ENCODE results near the gene TM9SF4. TPM values are rescaled to one million over a fixed set of nuclear protein-coding genes. Genes with fewer than 3 reads are reported as not detected.
"Not testable (repeated sequence)": the region's sequence is repeated elsewhere in the genome, so short reads cannot be mapped to it uniquely, and the experiment has no call there.

TM9SF4 gene
- polyA plus RNA-seq, 1 experiment, result 75.6 TPM

DNA sequence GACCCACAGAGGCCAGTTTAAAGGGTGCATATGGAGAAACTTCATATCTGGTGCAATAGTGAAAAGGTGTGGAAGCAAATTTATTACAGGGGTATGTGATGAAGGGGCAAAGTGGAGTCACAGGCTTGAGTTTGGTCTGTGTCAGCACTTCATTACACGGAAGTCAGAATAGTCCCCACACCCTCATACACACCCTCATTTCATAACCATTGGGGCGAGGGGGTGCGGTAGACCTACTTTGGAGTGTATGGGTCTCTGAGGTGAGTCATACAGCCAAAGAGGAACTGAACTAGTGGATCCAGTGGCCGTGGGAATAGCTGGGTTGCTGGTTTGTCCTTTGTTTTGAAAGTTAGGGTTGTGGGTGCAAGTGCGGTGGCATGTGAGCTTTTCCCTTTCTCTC is 3.3 kb downstream of the TM9SF4 start:
- TF ChIP-seq, protein P1, sequence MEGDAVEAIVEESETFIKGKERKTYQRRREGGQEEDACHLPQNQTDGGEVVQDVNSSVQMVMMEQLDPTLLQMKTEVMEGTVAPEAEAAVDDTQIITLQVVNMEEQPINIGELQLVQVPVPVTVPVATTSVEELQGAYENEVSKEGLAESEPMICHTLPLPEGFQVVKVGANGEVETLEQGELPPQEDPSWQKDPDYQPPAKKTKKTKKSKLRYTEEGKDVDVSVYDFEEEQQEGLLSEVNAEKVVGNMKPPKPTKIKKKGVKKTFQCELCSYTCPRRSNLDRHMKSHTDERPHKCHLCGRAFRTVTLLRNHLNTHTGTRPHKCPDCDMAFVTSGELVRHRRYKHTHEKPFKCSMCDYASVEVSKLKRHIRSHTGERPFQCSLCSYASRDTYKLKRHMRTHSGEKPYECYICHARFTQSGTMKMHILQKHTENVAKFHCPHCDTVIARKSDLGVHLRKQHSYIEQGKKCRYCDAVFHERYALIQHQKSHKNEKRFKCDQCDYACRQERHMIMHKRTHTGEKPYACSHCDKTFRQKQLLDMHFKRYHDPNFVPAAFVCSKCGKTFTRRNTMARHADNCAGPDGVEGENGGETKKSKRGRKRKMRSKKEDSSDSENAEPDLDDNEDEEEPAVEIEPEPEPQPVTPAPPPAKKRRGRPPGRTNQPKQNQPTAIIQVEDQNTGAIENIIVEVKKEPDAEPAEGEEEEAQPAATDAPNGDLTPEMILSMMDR (IDR thresholded peaks at IDR 0.05; ENCODE audit: low read depth, low read length), result no peak
- Histone ChIP-seq H3K27me3 (ENCODE audit: control insufficient read depth, insufficient read depth, low read length) (no peaks in the 10 kb centered on the region), H3K27ac (ENCODE audit: low read depth, low read length) (no peak overlapping the region), H3K4me3 (ENCODE audit: low read depth, low read length) (no peak overlapping the region), H3K9me3 (ENCODE audit: control insufficient read depth, insufficient read depth, low read length) (no peaks in the 10 kb centered on the region; the same call in 1 of the 2 replicates)
- POLR2A ChIA-PET, result no interaction called here
- CTCF ChIA-PET, result interaction anchor here (0.5 to 1.4 kb wide), 2 partner anchors 22 to 260 kb away, joined by 3 to 5 read pairs; no protein-coding TSS in a partner anchor
- no peak for DNase-seq (ENCODE audit: low read depth, low spot score)

GRCh38 chr20:32113591-32114260 is 4.2 kb downstream of the TM9SF4 start:
- Histone ChIP-seq H3K27ac (ENCODE audit: low read depth, low read length) (no peak overlapping the region), H3K9me3 (ENCODE audit: control insufficient read depth, insufficient read depth, low read length) (no peaks in the 10 kb centered on the region; the same call in 1 of the 2 replicates), H3K4me3 (ENCODE audit: low read depth, low read length) (no peak overlapping the region), H3K27me3 (ENCODE audit: control insufficient read depth, insufficient read depth, low read length) (no peaks in the 10 kb centered on the region)
- ChIA-PET CTCF (interaction anchor here (1.4 kb wide), 1 partner anchor 22 kb away, joined by 5 read pairs; no protein-coding TSS in a partner anchor), POLR2A (no interaction called here)
- TF ChIP-seq, protein P1 (IDR thresholded peaks at IDR 0.05; ENCODE audit: low read depth, low read length), result no peak
- DNase-seq (ENCODE audit: low read depth, low spot score), result no peak

DNA sequence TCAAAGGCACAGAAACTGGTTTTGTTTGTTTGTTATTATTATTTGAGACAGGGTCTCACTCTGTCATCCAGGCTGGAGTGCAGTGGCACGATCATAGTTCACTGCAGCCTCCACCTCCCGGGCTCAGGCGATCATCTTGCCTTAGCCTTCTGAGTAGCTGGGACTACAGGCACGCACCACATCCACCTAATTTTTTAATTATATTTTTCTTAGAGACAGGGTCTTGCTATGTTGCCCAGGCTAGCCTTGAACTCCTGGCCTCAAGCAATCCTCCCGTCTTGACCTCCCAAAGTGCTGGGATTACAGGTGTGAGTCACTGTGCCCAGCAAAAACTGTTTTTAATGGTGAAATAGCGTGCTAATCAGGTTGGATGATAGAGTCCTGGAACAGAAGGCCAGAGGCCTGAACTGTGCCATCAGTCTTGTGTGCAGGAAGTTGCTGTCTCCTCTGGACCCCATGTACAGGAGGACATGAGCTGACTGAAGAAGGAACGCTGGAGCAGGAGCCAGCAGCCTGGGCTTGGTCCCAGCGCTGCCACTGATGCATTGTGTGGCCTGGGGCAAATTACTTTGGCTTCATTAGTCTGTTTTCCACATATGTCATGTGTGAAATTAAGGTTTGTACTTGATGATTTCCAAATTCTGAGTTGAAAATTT is 4.9 kb downstream of the TM9SF4 start:
- ChIA-PET CTCF (no interaction called here), POLR2A (no interaction called here)
- no peaks in the 10 kb centered on the region; the same call in 1 of the 2 replicates for H3K9me3 ChIP-seq (ENCODE audit: control insufficient read depth, insufficient read depth, low read length)

GRCh38 chr20:32115211-32115767 is 5.8 kb downstream of the TM9SF4 start:
- Histone ChIP-seq H3K27me3 (ENCODE audit: control insufficient read depth, insufficient read depth, low read length) (no peaks in the 10 kb centered on the region), H3K27ac (ENCODE audit: low read depth, low read length) (no peak overlapping the region), H3K4me3 (ENCODE audit: low read depth, low read length) (no peak overlapping the region), H3K9me3 (ENCODE audit: control insufficient read depth, insufficient read depth, low read length) (no peaks in the 10 kb centered on the region)
- ChIA-PET CTCF (no interaction called here), POLR2A (no interaction called here)
- DNase-seq (ENCODE audit: low read depth, low spot score), result no peak
- TF ChIP-seq, protein P1 (IDR thresholded peaks at IDR 0.05; ENCODE audit: low read depth, low read length), result no peak

More for the DNA sequence above, 4.9 kb downstream of the TM9SF4 start:
- no peak overlapping the region for H3K4me3 ChIP-seq (ENCODE audit: low read depth, low read length)
- TF ChIP-seq, protein P1 (IDR thresholded peaks at IDR 0.05; ENCODE audit: low read depth, low read length), result no peak
- no peaks in the 10 kb centered on the region for H3K27me3 ChIP-seq (ENCODE audit: control insufficient read depth, insufficient read depth, low read length)
- H3K27ac ChIP-seq (ENCODE audit: low read depth, low read length), result no peak overlapping the region
- DNase-seq (ENCODE audit: low read depth, low spot score), result no peak

DNA sequence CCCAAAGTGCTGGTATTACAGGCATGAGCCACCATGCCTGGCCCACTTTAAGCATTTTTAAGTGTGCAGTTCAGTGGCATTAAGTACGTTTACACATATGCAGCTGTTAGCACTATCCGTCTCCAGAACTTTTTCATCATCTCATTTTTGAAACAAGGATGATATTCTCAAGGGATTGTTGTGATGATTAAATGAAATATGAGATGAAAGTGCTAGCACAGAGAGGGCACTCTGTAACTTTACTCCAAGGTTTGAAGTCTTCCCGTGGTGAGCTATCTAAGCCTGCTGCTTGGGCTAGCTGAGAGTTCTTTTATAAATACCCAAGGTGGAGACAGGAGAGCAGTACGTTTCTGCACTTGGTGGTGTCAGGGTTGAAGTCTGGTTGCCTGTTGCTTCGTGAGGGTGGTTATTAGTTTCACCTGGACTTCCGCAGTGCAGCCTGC is 6.6 kb downstream of the TM9SF4 start:
- no peak overlapping the region for H3K4me3 ChIP-seq (ENCODE audit: low read depth, low read length)
- TF ChIP-seq, protein P1 (IDR thresholded peaks at IDR 0.05; ENCODE audit: low read depth, low read length), result no peak
- DNase-seq (ENCODE audit: low read depth, low spot score), result no peak
- ChIA-PET POLR2A (interaction anchor here (0.6 kb wide), 1 partner anchor 41 kb away, joined by 3 read pairs; no protein-coding TSS in a partner anchor), CTCF (interaction anchor here (1.3 kb wide), 1 partner anchor 662 kb away, joined by 4 read pairs; no protein-coding TSS in a partner anchor)
- H3K9me3 ChIP-seq (ENCODE audit: control insufficient read depth, insufficient read depth, low read length), result no peaks in the 10 kb centered on the region
- no peak overlapping the region for H3K27ac ChIP-seq (ENCODE audit: low read depth, low read length)
- no peaks in the 10 kb centered on the region for H3K27me3 ChIP-seq (ENCODE audit: control insufficient read depth, insufficient read depth, low read length)

GRCh38 chr20:32116796-32117195 is 7.3 kb downstream of the TM9SF4 start:
- H3K27me3 ChIP-seq (ENCODE audit: control insufficient read depth, insufficient read depth, low read length); H3K27ac ChIP-seq (ENCODE audit: low read depth, low read length); H3K4me3 ChIP-seq (ENCODE audit: low read depth, low read length); DNase-seq (ENCODE audit: low read depth, low spot score); H3K9me3 ChIP-seq (ENCODE audit: control insufficient read depth, insufficient read depth, low read length): not testable (repeated sequence)
- ChIA-PET POLR2A (interaction anchor here (0.6 kb wide), 1 partner anchor 144 kb away, joined by 5 read pairs; no protein-coding TSS in a partner anchor), CTCF (interaction anchor here (1.3 kb wide), 1 partner anchor 662 kb away, joined by 4 read pairs; no protein-coding TSS in a partner anchor)

DNA sequence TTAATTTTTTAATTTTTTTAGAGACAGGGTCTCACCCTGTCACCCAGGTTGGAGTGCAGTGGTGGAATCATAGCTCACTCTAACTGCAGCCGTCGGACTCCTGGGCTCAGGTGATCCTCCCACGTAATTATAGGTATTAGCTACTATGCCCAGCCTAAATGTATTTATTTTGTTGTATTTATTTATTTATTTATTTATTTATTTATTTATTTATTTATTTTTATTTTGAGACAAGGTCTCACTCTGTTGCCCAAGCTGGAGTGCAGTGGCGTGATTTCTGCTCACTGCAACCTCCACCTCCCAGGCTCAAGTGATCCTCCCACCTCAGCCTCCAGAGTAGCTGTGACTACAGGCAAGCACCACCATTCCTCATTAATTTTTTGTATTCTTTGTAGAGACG is 8.9 kb downstream of the TM9SF4 start:
- POLR2A ChIA-PET, result not testable (repeated sequence)

More for the DNA sequence above, 8.9 kb downstream of the TM9SF4 start:
- CTCF ChIA-PET; H3K27me3 ChIP-seq (ENCODE audit: control insufficient read depth, insufficient read depth, low read length); H3K27ac ChIP-seq (ENCODE audit: low read depth, low read length); DNase-seq (ENCODE audit: low read depth, low spot score); H3K9me3 ChIP-seq (ENCODE audit: control insufficient read depth, insufficient read depth, low read length); H3K4me3 ChIP-seq (ENCODE audit: low read depth, low read length): not testable (repeated sequence)
